ENCODE measurements around the gene CD84. TPM values are rescaled to one million over a fixed set of nuclear protein-coding genes. Genes with fewer than 3 reads are reported as not detected.
A peak's percentile ranks its signal among the peaks of the same experiment; 100 is the strongest.

CD84 gene
- total RNA-seq, 1 donor from 2014 or later, result 8.1 TPM

DNA sequence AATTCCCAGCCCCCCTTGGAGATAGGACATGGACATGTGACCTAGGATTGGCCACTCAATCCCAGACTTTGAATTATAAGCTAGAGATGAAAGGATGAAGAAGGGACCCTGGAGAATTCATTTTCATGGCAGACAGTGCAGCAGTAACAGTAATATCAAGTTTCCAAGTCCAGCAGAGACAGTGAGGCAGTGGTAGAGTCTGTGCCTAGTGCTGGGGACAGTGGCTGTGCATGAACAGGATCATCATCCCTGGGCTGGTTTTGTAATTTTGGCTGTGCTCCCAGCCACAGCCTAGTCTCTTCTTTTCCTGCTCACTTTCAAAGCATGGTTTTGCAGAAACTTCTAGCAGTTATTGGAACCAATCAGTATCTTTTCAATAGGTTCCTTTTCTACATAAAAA lies 29.6 kb upstream of the CD84 start:
- H3K27ac ChIP-seq, result no peak overlapping the region
- DNase-seq (ENCODE audit: extremely low spot score in 2 of 2), result no peak
- no peaks in the 10 kb centered on the region for H3K27me3 ChIP-seq
- no peaks in the 10 kb centered on the region for H3K9me3 ChIP-seq
- intact Hi-C loops (cut with DNase I), result no loop called here
- no peak overlapping the region for H3K4me3 ChIP-seq
- TF ChIP-seq, protein P1, sequence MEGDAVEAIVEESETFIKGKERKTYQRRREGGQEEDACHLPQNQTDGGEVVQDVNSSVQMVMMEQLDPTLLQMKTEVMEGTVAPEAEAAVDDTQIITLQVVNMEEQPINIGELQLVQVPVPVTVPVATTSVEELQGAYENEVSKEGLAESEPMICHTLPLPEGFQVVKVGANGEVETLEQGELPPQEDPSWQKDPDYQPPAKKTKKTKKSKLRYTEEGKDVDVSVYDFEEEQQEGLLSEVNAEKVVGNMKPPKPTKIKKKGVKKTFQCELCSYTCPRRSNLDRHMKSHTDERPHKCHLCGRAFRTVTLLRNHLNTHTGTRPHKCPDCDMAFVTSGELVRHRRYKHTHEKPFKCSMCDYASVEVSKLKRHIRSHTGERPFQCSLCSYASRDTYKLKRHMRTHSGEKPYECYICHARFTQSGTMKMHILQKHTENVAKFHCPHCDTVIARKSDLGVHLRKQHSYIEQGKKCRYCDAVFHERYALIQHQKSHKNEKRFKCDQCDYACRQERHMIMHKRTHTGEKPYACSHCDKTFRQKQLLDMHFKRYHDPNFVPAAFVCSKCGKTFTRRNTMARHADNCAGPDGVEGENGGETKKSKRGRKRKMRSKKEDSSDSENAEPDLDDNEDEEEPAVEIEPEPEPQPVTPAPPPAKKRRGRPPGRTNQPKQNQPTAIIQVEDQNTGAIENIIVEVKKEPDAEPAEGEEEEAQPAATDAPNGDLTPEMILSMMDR (IDR thresholded peaks at IDR 0.05), result no peak
- TF ChIP-seq POLR2AphosphoS5 (IDR thresholded peaks at IDR 0.05; ENCODE audit: insufficient read depth in 1 of 2, low read depth in 1 of 2) (no peak), POLR2A (IDR thresholded peaks at IDR 0.05) (no peak)
- no peaks in the 10 kb centered on the region for H3K4me1 ChIP-seq
- H3K36me3 ChIP-seq, result no peaks in the 10 kb centered on the region

DNA sequence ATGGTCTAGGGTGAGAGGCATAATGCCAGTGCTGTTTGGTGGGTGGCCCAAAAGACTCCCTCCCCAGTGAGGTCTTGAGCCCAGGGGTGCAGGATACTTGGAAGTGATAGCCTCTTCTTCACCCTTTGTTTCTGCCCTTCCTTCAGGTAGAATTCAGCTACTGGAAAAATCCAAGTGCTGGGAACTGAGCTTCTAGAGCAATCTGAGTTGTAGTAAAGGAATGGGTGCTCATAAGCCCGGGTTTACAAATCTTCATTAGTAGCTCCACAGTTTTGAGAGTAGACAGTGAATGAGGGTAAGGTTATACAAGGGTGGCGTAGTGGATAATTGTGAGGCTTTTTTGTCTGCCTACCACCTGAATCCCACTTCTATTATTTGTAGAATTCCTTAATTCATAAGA lies 29.2 kb upstream of the CD84 start:
- H3K27me3 ChIP-seq, result no peaks in the 10 kb centered on the region
- no peak overlapping the region for H3K4me3 ChIP-seq
- no peaks in the 10 kb centered on the region for H3K36me3 ChIP-seq
- H3K9me3 ChIP-seq, result no peaks in the 10 kb centered on the region
- no peaks in the 10 kb centered on the region for H3K4me1 ChIP-seq
- intact Hi-C loops (cut with DNase I), result no loop called here
- no peak for TF ChIP-seq POLR2AphosphoS5 (IDR thresholded peaks at IDR 0.05; ENCODE audit: insufficient read depth in 1 of 2, low read depth in 1 of 2)
- no peak for TF ChIP-seq POLR2A (IDR thresholded peaks at IDR 0.05)
- TF ChIP-seq, protein P1 (IDR thresholded peaks at IDR 0.05), result no peak
- H3K27ac ChIP-seq, result no peak overlapping the region
- DNase-seq (ENCODE audit: extremely low spot score in 2 of 2), result no peak

DNA sequence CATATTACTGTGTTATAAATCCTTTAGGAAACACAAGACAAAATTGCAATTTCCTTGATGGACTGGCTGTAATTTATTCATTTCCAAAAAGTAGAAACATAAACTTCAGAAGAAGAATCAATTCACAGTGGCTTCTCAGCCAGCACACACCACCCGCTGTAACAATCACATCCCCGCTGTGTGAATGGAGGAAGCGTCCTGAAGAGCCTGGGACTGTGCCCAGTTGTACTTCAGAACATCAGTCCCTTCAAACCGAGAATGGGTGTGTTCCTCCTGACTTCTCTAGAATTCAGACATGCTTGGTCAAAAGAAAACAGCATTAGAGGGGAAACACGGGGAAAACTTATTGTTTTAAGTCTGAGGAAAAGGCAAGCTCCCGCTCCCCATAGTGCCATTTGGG lies 28.8 kb upstream of the CD84 start:
- intact Hi-C loops (cut with DNase I), result no loop called here

DNA sequence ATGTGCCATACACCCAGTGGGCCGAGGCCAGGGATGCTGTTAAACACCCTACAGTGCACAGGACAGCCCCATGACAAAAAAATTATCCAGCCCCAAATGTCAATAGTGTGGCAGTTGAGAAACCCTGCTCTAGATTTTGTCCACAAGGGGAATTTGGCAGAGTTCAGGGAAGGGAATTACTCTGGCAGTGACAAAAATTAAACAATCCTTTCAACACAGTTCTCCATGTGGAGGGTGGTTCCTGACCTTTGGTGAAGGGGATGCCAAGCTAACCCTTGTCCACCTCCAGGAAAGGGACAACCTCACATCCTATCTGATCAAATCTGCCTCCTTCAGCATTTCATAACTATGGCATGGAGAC lies 28.4 kb upstream of the CD84 start:
- Histone ChIP-seq H3K27ac (no peak overlapping the region), H3K36me3 (no peaks in the 10 kb centered on the region), H3K4me3 (no peak overlapping the region), H3K4me1 (no peaks in the 10 kb centered on the region), H3K27me3 (no peaks in the 10 kb centered on the region), H3K9me3 (no peaks in the 10 kb centered on the region)
- no peak for DNase-seq (ENCODE audit: extremely low spot score in 2 of 2)
- intact Hi-C loops (cut with DNase I), result no loop called here
- no peak for TF ChIP-seq POLR2A (IDR thresholded peaks at IDR 0.05)
- TF ChIP-seq, protein P1 (IDR thresholded peaks at IDR 0.05), result no peak
- TF ChIP-seq POLR2AphosphoS5 (IDR thresholded peaks at IDR 0.05; ENCODE audit: insufficient read depth in 1 of 2, low read depth in 1 of 2), result no peak

More for the DNA sequence above, 28.8 kb upstream of the CD84 start:
- Histone ChIP-seq H3K9me3 (no peaks in the 10 kb centered on the region), H3K27ac (no peak overlapping the region), H3K36me3 (no peaks in the 10 kb centered on the region), H3K4me3 (no peak overlapping the region), H3K27me3 (no peaks in the 10 kb centered on the region), H3K4me1 (no peaks in the 10 kb centered on the region)
- DNase-seq (ENCODE audit: extremely low spot score in 2 of 2), result no peak
- TF ChIP-seq POLR2AphosphoS5 (IDR thresholded peaks at IDR 0.05; ENCODE audit: insufficient read depth in 1 of 2, low read depth in 1 of 2), result no peak
- TF ChIP-seq POLR2A (IDR thresholded peaks at IDR 0.05), result no peak
- TF ChIP-seq, protein P1 (IDR thresholded peaks at IDR 0.05), result no peak

DNA sequence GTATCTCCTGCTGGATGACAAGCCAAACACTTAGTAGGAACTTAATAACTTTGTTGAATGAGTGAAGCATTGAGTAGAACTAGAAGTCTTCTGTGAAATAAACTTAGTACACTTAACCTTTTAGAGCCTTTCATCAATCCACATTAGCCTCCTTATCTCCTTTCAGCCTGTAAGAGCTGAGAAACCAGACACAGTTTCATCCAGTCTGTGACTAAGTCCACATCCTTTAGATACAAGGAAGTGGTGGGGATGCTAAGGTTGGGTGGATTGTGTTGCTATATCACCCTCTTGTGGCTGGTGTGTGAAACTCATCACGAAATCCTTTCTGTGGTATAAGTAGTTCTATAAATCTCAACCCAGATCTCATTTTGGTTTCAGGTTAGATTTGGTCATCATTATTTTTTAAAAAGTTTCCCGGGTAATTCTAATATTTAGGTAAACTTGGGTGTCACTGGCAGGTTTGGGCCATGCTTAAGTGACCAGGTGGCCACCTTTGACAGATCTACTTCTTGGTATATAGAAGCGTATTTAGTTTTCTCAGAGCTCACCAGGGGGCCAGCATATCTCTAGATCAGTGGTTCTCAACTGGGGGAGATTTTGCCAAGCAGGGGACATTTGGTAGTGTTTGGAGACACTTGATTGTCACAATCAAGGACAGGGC lies 27.8 kb upstream of the CD84 start:
- TF ChIP-seq POLR2A (IDR thresholded peaks at IDR 0.05), result no peak
- peak in 1 of 2 donors; percentile 27 for TF ChIP-seq POLR2AphosphoS5 (IDR thresholded peaks at IDR 0.05; ENCODE audit: insufficient read depth in 1 of 2, low read depth in 1 of 2)
- TF ChIP-seq, protein P1 (IDR thresholded peaks at IDR 0.05), result peak in 2 of 3 experiments; percentile 29 to 38
- no peak overlapping the region for H3K27ac ChIP-seq
- H3K9me3 ChIP-seq, result no peaks in the 10 kb centered on the region
- no peak for DNase-seq (ENCODE audit: extremely low spot score in 2 of 2)
- no peaks in the 10 kb centered on the region for H3K27me3 ChIP-seq
- no peaks in the 10 kb centered on the region for H3K36me3 ChIP-seq
- intact Hi-C loops (cut with DNase I), result no loop called here
- no peak overlapping the region for H3K4me3 ChIP-seq
- no peaks in the 10 kb centered on the region for H3K4me1 ChIP-seq
